HUES64 (cell line): ENCODE results near the gene ABCC4.
"Not testable (repeated sequence)": the region's sequence is repeated elsewhere in the genome, so short reads cannot be mapped to it uniquely, and the experiment has no call there.

Experiments used
- H3K27ac ChIP-seq: 2 replicates; pipeline ENCODE4 v1.7.0; 2013; ENCODE audit warnings: low read depth, low read length, inconsistent platforms
- H3K27me3 ChIP-seq: 2 replicates; pipeline ENCODE4 v1.6.1; 2013; ENCODE audit warnings: mild to moderate bottlenecking, low read length; ENCODE audit not compliant: insufficient read depth
- H3K36me3 ChIP-seq: 2 replicates; pipeline ENCODE4 v1.6.1; 2013; ENCODE audit warnings: mild to moderate bottlenecking, low read length; ENCODE audit not compliant: insufficient read depth
- H3K4me1 ChIP-seq: 2 replicates; pipeline ENCODE4 v1.6.1; 2013; ENCODE audit warnings: mild to moderate bottlenecking, low read length, moderate library complexity; ENCODE audit not compliant: insufficient read depth
- H3K4me3 ChIP-seq: 2 replicates; pipeline ENCODE4 v1.5.1; 2013; ENCODE audit warnings: mild to moderate bottlenecking, low read length, moderate library complexity
- H3K9ac ChIP-seq: 2 replicates; pipeline ENCODE4 v1.6.1; 2013; ENCODE audit warnings: mild to moderate bottlenecking, low read depth, low read length
- H3K9me3 ChIP-seq: 2 replicates; pipeline ENCODE4 v1.6.1; 2013; ENCODE audit warnings: low read depth, low read length; ENCODE audit not compliant: insufficient read depth
- WGBS: fragments of 150-250, 120-280 bp; methylation state at CpG from one replicate; pipeline ENCODE4 v1.1.7; 2013; ENCODE audit warnings: missing lambda C conversion rate; 5-methylcytosine and 5-hydroxymethylcytosine counted together

ABCC4 gene

GRCh38 chr13:95209109-95209508 lies 92.1 kb downstream of the ABCC4 start:
- H3K4me1 ChIP-seq = no peaks in the 10 kb centered on the region
- H3K9ac ChIP-seq = no peak overlapping the region
- H3K4me3 ChIP-seq = no peak overlapping the region
- 0 out of 2 replicates have a peak, but pooled peaks cover 3% of the 10 kb centered on the region for H3K36me3 ChIP-seq
- no peak overlapping the region for H3K27ac ChIP-seq
- 90% methylated on average over 1 of the region's 1 CpG for WGBS
- no peaks in the 10 kb centered on the region for H3K9me3 ChIP-seq
- H3K27me3 ChIP-seq = no peaks in the 10 kb centered on the region

GRCh38 chr13:95207769-95208366 lies 93.4 kb downstream of the ABCC4 start:
- Histone ChIP-seq H3K4me3 (no peak overlapping the region), H3K36me3 (0 out of 2 replicates have a peak, but pooled peaks cover 3% of the 10 kb centered on the region), H3K4me1 (no peaks in the 10 kb centered on the region), H3K27me3 (no peaks in the 10 kb centered on the region), H3K27ac (no peak overlapping the region), H3K9me3 (no peaks in the 10 kb centered on the region), H3K9ac (no peak overlapping the region)
- 89% methylated on average over 12 of the region's 12 CpGs for WGBS

- Histone ChIP-seq H3K36me3 (0 out of 2 replicates have a peak, but pooled peaks cover 3% of the 10 kb centered on the region), H3K4me1 (no peaks in the 10 kb centered on the region), H3K27ac (no peak overlapping the region), H3K27me3 (no peaks in the 10 kb centered on the region), H3K9ac (no peak overlapping the region), H3K9me3 (no peaks in the 10 kb centered on the region), H3K4me3 (no peak overlapping the region)
- WGBS = 95% methylated on average over 4 of the region's 4 CpGs
Measured at GRCh38 chr13:95206116-95206515, 95.1 kb downstream of the ABCC4 start.

GRCh38 chr13:95204231-95204765 lies 97.0 kb downstream of the ABCC4 start:
- H3K36me3 ChIP-seq = 0 out of 2 replicates have a peak, but pooled peaks cover 3% of the 10 kb centered on the region
- no peaks in the 10 kb centered on the region for H3K4me1 ChIP-seq
- no peak overlapping the region for H3K27ac ChIP-seq

GRCh38 chr13:95201814-95202651 lies 99.2 kb downstream of the ABCC4 start:
- Histone ChIP-seq H3K9ac (no peak overlapping the region), H3K27me3 (no peaks in the 10 kb centered on the region), H3K27ac (no peak overlapping the region), H3K4me3 (no peak overlapping the region), H3K36me3 (no peaks in the 10 kb centered on the region), H3K9me3 (no peaks in the 10 kb centered on the region), H3K4me1 (no peaks in the 10 kb centered on the region)
- WGBS = 94% methylated on average over 11 of the region's 12 CpGs

More at GRCh38 chr13:95204231-95204765, 97.0 kb downstream of the ABCC4 start:
- H3K27me3 ChIP-seq = no peaks in the 10 kb centered on the region
- WGBS = 97% methylated on average over 7 of the region's 7 CpGs
- H3K9ac ChIP-seq = no peak overlapping the region
- no peaks in the 10 kb centered on the region for H3K9me3 ChIP-seq
- no peak overlapping the region for H3K4me3 ChIP-seq

GRCh38 chr13:95200386-95200957 lies 100.8 kb downstream of the ABCC4 start:
- H3K9ac ChIP-seq, H3K36me3 ChIP-seq, H3K27me3 ChIP-seq, H3K9me3 ChIP-seq, H3K4me1 ChIP-seq, H3K4me3 ChIP-seq, H3K27ac ChIP-seq: not testable (repeated sequence)
- 93% methylated on average over 13 of the region's 13 CpGs for WGBS

GRCh38 chr13:95199896-95200295 lies 101.4 kb downstream of the ABCC4 start:
- Histone ChIP-seq H3K27ac (no peak overlapping the region), H3K9ac (no peak overlapping the region), H3K4me3 (no peak overlapping the region), H3K36me3 (no peaks in the 10 kb centered on the region), H3K4me1 (no peaks in the 10 kb centered on the region), H3K9me3 (no peaks in the 10 kb centered on the region), H3K27me3 (no peaks in the 10 kb centered on the region)
- 95% methylated on average over 4 of the region's 4 CpGs for WGBS

- not testable (repeated sequence) for H3K27ac ChIP-seq, H3K4me1 ChIP-seq
- WGBS = 92% methylated on average over 2 of the region's 2 CpGs
Measured at GRCh38 chr13:95198606-95199005, 102.6 kb downstream of the ABCC4 start.

GRCh38 chr13:95197548-95197947 lies 103.7 kb downstream of the ABCC4 start:
- 97% methylated on average over 2 of the region's 4 CpGs for WGBS
- H3K9me3 ChIP-seq = no peaks in the 10 kb centered on the region
- H3K27me3 ChIP-seq = no peaks in the 10 kb centered on the region
- H3K9ac ChIP-seq = no peak overlapping the region
- H3K4me3 ChIP-seq = no peak overlapping the region
- no peak overlapping the region for H3K27ac ChIP-seq
- H3K4me1 ChIP-seq = no peaks in the 10 kb centered on the region
- H3K36me3 ChIP-seq = no peaks in the 10 kb centered on the region

More at GRCh38 chr13:95198606-95199005, 102.6 kb downstream of the ABCC4 start:
- H3K9ac ChIP-seq, H3K9me3 ChIP-seq, H3K36me3 ChIP-seq, H3K4me3 ChIP-seq, H3K27me3 ChIP-seq: not testable (repeated sequence)

GRCh38 chr13:95195146-95195545 lies 106.1 kb downstream of the ABCC4 start:
- H3K27me3 ChIP-seq = no peaks in the 10 kb centered on the region
- no peak overlapping the region for H3K27ac ChIP-seq
- H3K4me3 ChIP-seq = no peak overlapping the region
- H3K9ac ChIP-seq = no peak overlapping the region
- H3K9me3 ChIP-seq = no peaks in the 10 kb centered on the region
- H3K4me1 ChIP-seq = no peaks in the 10 kb centered on the region
- H3K36me3 ChIP-seq = no peaks in the 10 kb centered on the region
- WGBS = 92% methylated on average over 6 of the region's 6 CpGs
